Measurements from ENCODE around the gene COL27A1.

Gene COL27A1

DNA sequence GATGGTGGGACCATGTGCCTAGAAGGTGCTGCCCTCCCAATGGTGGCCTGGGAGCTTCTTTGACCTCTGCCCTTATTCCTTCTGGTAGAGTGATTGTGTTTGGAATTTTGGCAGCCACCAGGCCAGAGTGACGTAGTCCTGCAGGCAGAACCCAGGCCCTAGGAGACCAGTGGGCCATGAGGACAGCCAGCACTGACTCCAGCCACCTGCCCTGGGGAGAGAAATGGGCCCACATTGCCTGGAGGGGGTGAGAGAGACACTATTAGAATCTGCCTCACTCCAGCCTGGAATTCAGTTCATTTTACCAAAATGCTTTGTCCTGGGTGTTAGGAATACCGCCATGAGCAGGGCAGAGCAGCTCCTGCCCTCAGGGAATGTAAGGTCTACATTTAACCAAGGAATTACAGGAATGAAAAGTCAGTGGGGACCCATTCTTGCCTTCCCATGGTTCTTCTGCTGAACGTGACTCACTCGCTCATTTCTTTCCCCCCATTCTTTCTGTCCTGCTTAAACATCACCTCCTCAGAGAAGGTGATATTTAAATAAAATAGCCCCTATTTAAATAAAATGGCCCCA lies 5.5 kb upstream of the COL27A1 start:
- no peak for DNase-seq

- DNase-seq = no peak
Observed at GRCh38 chr9:114150608-114151007, 4.7 kb upstream of the COL27A1 start.

- DNase-seq = no peak
Observed at GRCh38 chr9:114151426-114151956, 3.8 kb upstream of the COL27A1 start.

DNA sequence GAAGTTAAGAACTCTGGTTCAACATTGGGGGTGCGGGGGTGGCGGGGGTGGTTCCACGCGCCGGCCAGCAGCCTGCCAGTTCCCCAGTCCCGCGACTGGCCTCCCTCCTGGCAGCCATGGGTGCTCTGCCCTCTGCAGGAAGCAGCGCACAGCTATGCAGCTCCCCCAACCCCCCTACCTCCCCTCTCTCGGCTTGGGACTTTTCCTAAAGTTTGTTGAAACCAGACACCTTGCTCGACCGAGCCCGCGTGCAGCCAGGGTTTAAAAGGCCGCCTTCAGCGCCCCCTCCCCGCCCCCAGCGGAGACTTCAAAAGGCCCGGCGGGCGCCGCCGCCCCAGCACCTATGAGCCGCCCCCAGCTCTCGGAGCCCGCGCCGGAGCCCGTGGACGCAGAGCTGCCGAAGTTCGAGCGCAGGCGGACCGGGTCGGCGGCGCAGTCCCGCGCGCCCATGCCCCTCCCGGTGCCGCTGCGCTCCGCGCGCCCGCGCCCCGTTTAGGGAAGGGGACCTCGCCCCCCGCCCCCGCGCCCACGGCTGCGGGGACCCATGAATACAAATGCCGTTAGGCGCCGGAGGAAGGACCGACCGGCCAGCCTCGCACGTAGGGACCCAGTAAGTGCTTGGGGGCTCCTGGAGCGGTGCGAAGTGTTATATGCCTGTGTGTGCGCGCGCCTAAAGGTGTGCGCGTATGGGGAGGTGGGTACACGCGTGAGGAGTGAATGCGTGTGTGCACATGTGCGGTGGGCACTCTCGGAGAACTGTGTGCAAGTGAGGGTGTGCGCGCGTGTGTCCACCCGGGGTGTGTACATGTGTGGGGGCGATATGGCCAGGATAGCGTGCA lies 1.4 kb upstream of the COL27A1 start:
- no peak for DNase-seq

DNA sequence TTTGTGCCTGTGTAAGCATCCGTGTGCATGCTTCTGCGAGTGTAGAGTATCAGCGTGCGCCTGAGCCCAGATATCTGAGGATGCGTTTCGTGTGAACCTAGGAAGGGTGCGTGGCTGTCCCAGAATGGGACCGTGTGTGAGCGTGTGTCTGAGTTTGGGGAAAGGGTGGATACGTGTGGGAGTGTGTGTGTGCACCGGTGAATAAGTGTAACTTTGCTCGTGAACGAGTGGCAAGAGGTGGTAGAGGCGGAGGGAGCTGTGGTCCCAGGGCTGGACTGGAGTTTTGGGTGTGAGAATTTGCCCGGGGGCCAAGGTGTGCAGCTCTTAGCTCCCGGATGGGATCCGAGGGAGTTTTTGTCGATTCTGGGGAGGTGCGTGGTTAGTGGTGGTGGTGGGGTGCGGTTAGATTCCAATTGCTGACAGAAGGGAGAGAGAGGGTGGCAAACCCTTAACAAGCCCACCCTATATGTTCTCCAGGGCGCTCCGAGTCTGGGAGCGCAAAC lies 686 bp upstream of the COL27A1 start:
- DNase-seq = no peak

DNA sequence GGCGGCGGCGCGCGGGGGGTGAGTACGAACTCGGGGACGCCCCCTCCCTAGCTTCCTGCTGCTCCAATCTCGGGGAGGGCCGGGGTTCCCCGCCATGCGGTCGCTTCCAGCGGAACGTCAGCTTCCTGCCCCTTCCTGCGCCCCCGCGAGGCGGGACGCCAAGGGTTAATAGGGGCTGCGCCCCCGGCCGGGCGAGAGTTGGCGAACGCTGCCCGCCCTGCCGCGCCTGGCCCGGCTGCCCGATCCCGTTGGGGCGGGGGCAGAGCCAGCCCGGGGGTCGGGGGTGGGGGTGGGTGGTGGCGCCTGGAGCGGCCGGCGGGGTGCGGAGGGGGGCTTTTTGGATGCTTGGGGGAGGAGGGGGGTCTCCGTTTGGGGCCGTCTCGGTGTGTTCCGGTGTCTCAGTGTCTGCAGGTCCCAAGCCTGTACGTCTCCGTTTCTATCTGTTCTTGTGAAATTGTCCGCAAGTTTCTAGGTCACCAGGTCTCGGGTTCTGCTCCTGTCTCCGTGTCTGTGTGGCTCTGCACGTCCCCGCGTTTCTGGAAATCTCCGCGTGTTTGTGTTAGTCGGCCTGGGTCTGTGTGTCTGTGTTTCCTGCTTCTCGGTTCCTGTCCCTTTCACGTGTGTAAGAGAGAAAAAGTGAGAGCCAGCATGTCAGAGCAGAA lies 789 bp downstream of the COL27A1 start:
- DNase-seq = no peak

GRCh38 chr9:114156657-114157421 lies 1.5 kb downstream of the COL27A1 start:
- no peak for DNase-seq

GRCh38 chr9:114157516-114158176 lies 2.3 kb downstream of the COL27A1 start:
- DNase-seq = no peak

DNA sequence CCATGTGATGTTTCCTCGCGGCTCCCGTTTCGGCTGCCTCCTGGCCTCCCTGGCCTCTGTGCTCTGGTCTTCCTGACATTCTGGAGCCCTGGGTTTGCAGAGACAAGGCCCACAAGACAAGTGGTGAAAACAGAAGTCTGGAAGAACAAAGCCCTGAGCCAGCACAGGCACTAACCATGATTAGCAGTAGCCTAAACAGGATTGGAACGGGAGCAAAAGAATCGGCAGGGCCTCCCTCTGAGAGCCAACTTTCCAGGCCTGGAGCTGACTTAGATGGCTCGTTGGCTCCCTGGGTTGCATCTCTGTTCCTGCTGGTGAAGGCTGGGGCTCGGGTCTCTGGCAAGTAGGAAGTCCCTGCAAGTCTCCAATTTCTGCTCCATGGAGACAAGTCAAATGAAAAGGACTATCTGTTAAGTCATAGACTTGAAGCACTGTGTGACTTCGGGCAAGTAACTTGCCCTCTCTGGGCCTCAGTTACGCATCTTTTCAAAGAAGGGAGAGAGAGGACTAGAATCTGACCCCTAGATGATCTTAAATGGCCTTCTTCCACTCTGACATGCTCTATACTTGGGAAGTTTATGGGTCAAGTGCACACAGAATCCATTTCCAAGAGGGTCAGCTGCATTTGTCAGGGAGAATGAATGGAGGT lies 3.3 kb downstream of the COL27A1 start:
- no peak for DNase-seq

DNA sequence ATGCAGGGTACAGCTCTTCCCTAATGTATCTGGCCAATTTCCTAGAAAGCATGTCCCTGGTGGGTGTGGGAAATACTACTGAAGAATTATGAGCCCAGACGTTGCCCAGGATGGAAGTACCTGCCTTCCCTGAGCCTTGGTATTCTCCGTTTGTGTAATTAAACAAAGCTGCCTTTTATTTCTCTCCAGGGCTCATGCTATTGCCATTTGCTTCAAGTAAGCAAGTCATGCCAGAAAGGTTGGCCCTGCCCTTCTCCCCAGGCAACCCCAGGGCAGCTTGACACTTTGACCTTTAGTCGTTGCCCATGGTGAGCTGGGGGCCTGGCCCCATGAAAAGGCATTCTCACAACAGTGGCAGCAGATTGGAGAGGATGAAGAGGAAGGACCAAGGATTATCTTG lies 4.4 kb downstream of the COL27A1 start:
- DNase-seq = no peak

DNA sequence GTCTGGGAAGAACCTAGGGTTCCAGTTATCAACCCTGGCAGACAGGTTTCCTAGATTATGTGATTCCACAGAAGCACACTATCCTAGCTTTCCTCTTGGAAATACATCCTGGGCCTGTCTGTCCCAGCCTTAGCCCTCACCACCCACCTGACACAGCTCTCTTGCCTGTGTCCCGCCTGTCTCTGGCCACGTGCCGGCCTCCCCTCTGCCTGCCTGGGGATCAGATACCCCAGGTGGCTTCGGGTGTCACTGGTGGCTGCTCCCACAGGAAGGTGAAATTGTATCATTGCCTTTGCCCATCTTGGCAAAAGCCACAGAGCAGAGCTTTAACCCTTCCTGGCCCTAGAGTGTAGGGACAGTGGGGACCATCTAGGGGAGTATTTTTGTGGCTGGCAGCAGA lies 6.2 kb downstream of the COL27A1 start:
- no peak for DNase-seq

GRCh38 chr9:114163517-114163951 lies 8.2 kb downstream of the COL27A1 start:
- DNase-seq = no peak

- DNase-seq = no peak
Observed at GRCh38 chr9:114164191-114164794, 9.0 kb downstream of the COL27A1 start.

- no peak for DNase-seq
Observed at GRCh38 chr9:114165407-114166102, 10.2 kb downstream of the COL27A1 start.

GRCh38 chr9:114166103-114166470 lies 10.8 kb downstream of the COL27A1 start:
- DNase-seq = no peak

GRCh38 chr9:114166614-114167572 lies 11.6 kb downstream of the COL27A1 start:
- DNase-seq = no peak

GRCh38 chr9:114167591-114168091 lies 12.3 kb downstream of the COL27A1 start:
- no peak for DNase-seq

- DNase-seq = no peak
Observed at GRCh38 chr9:114168281-114169028, 13.1 kb downstream of the COL27A1 start.
